ENCODE measurements around the gene LMAN2L. TPM values are rescaled to one million over a fixed set of nuclear protein-coding genes. Genes with fewer than 3 reads are reported as not detected.

The LMAN2L gene
- total RNA-seq, 1 donor from 2014 or later = 19.2 TPM

DNA sequence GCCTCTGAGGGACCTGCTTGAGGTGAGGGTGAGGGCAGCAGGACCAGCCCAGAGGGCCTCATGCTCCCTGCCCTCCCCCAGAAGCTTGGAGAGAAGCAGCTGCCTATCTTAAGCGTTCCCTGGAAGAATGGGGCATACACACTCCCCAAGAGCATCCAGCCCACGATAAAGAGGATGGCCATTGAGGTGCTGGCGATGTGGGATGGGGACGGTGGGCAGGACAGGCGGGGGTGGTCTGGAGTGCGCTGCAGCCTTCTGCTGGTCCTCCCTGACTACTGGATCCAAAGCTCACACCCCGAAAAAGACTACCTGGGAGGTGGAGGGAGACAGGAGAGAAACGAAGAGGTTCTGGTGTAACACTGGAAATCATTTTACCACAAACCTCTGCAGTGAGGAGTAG is 45.6 kb downstream of the LMAN2L start:
- Mint-ChIP-seq H3K9me3 (ENCODE audit: unreplicated experiment) (no peaks in the 10 kb centered on the region), H3K36me3 (ENCODE audit: unreplicated experiment) (no peaks in the 10 kb centered on the region), H3K4me3 (ENCODE audit: unreplicated experiment) (no peak overlapping the region), H3K27ac (ENCODE audit: unreplicated experiment) (no peak overlapping the region), H3K27me3 (ENCODE audit: unreplicated experiment) (no peaks in the 10 kb centered on the region), H3K4me1 (ENCODE audit: unreplicated experiment) (no peaks in the 10 kb centered on the region)
- no peak for DNase-seq (ENCODE audit: extremely low spot score, unreplicated experiment)
- TF ChIP-seq, protein P1, sequence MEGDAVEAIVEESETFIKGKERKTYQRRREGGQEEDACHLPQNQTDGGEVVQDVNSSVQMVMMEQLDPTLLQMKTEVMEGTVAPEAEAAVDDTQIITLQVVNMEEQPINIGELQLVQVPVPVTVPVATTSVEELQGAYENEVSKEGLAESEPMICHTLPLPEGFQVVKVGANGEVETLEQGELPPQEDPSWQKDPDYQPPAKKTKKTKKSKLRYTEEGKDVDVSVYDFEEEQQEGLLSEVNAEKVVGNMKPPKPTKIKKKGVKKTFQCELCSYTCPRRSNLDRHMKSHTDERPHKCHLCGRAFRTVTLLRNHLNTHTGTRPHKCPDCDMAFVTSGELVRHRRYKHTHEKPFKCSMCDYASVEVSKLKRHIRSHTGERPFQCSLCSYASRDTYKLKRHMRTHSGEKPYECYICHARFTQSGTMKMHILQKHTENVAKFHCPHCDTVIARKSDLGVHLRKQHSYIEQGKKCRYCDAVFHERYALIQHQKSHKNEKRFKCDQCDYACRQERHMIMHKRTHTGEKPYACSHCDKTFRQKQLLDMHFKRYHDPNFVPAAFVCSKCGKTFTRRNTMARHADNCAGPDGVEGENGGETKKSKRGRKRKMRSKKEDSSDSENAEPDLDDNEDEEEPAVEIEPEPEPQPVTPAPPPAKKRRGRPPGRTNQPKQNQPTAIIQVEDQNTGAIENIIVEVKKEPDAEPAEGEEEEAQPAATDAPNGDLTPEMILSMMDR (IDR thresholded peaks at IDR 0.05) = no peak

DNA sequence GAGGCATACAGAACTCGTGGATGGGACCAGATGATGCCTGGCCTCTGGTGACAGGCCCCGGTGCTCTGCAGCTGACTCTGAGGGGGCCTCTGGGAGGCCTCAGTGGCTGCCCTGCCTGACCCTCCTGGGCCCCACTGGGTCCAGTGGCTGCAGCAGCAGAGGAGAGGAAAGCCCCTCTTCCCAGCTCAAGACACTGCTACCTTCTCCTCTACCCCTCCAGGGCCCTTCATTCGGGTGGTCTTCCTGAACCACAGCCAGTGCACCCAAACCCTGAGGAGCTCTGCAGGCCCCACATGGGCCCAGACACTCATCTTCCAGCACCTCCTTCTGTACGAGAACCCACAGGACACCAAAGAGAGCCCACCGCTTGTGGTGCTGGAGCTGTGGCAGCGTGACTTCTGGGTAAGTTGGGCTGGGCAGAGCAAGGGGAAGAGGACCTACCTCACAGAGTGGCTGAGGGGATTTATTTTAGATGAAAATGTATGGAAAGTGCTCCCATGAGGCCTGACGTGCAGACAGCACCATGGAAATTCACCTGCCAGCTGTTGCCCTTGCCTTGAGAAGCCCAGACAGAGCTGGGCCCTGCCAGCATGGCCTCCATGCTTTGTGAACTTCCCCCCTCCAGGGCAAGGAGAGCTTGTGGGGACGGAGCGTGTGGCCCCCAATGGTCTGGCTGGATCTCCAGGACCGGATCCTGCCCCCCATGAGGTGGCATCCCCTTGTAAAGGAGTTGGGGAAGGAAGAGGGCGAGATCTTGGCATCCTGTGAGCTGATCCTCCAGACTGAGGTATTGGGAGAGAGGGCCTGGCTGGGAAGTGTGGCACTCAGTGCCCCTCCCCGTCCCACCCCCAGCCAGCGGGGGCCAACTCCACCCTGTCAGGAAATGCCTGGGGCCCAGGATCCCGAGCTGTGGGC is 46.3 kb downstream of the LMAN2L start:
- H3K9me3 Mint-ChIP-seq (ENCODE audit: unreplicated experiment) = no peaks in the 10 kb centered on the region

DNA sequence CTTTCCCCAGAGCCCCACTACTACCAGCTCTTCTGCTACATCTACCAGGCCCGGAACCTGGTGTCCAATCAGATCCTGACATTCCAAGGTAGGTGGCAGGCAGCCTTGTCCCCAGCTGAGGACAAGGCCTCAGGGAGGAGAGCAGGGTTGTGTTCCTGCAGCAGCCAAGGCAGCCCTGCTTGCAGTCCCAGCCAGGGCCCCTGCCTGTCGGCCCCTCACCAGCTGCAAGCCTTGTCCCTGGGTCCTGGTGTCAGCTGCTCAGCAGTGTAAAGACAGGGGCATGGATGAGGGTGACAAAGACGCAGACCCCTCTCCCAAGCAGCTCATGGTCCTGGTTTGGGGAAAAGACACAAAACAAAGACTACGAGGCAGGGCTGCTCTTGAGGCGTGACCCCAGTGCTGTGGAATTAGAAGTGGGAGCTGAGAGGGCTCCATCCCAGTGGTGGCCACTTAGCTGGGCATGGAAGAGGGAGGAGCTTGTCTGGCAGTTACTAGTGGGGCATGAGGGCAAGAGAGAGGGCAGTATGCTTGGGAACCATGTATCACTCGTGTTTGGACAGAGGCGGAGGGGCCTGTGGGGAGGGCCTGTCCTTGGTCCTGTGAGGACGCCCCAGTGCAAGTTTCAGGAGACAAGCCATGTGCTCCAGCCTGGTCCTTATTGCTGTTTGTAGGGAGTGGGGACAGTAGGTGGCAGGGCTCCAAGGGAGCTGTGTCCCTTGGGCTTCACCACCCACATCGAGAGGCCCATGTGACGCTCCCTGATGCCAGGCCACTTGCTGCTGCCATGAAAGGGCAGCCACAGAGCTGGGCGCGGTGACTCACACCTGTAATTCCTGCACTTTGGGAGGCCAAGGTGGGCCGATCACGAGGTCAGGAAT is 47.5 kb downstream of the LMAN2L start:
- no peaks in the 10 kb centered on the region for H3K9me3 Mint-ChIP-seq (ENCODE audit: unreplicated experiment)
- H3K27ac Mint-ChIP-seq (ENCODE audit: unreplicated experiment) = no peak overlapping the region
- H3K36me3 Mint-ChIP-seq (ENCODE audit: unreplicated experiment) = no peaks in the 10 kb centered on the region
- H3K4me3 Mint-ChIP-seq (ENCODE audit: unreplicated experiment) = no peak overlapping the region
- H3K4me1 Mint-ChIP-seq (ENCODE audit: unreplicated experiment) = no peaks in the 10 kb centered on the region
- TF ChIP-seq, protein P1 (IDR thresholded peaks at IDR 0.05) = no peak
- DNase-seq (ENCODE audit: extremely low spot score, unreplicated experiment) = no peak
- no peaks in the 10 kb centered on the region for H3K27me3 Mint-ChIP-seq (ENCODE audit: unreplicated experiment)

More for the DNA sequence above, 46.3 kb downstream of the LMAN2L start:
- Mint-ChIP-seq H3K27me3 (ENCODE audit: unreplicated experiment) (no peaks in the 10 kb centered on the region), H3K36me3 (ENCODE audit: unreplicated experiment) (no peaks in the 10 kb centered on the region), H3K4me1 (ENCODE audit: unreplicated experiment) (no peaks in the 10 kb centered on the region), H3K4me3 (ENCODE audit: unreplicated experiment) (no peak overlapping the region), H3K27ac (ENCODE audit: unreplicated experiment) (no peak overlapping the region)
- DNase-seq (ENCODE audit: extremely low spot score, unreplicated experiment) = no peak
- TF ChIP-seq, protein P1 (IDR thresholded peaks at IDR 0.05) = no peak

DNA sequence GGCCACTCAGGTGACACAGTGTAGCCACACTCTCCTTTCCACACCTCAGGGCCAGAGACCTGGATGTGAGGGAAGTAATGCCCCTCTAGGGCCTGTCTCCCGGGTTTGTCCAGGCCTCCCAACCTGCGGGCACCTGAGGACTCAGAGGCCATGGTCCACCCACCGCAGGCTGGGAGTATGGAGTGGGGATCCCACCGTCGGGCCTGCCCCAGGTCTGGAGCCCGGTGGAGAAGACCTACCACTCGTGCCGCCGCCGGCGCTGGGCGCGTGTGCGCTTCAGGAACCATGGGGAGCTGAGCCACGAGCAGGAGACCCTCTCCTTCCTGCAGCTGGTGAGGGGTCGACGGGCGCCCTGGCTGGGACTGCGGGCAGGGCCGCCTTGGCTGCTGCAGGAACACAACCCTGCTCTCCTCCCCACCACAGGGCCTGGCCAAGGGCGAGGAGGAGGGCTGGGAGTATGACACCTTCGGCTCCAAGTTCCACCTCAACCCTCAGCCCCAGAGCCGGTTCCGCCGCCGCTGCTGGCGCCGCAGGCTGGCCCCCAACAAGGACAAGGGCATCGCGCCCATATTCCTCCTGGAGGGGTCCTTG is 48.7 kb downstream of the LMAN2L start:
- Mint-ChIP-seq H3K27ac (ENCODE audit: unreplicated experiment) (no peak overlapping the region), H3K9me3 (ENCODE audit: unreplicated experiment) (no peaks in the 10 kb centered on the region), H3K27me3 (ENCODE audit: unreplicated experiment) (no peaks in the 10 kb centered on the region), H3K4me1 (ENCODE audit: unreplicated experiment) (no peaks in the 10 kb centered on the region), H3K4me3 (ENCODE audit: unreplicated experiment) (no peak overlapping the region), H3K36me3 (ENCODE audit: unreplicated experiment) (no peaks in the 10 kb centered on the region)
- DNase-seq (ENCODE audit: extremely low spot score, unreplicated experiment) = no peak
- TF ChIP-seq, protein P1 (IDR thresholded peaks at IDR 0.05) = no peak

Measured in osteocyte (in vitro differentiated cells).